ENCODE measurements around the gene RGS11.
"Not testable (repeated sequence)": the region's sequence is repeated elsewhere in the genome, so short reads cannot be mapped to it uniquely, and the experiment has no call there.

RGS11 gene

DNA sequence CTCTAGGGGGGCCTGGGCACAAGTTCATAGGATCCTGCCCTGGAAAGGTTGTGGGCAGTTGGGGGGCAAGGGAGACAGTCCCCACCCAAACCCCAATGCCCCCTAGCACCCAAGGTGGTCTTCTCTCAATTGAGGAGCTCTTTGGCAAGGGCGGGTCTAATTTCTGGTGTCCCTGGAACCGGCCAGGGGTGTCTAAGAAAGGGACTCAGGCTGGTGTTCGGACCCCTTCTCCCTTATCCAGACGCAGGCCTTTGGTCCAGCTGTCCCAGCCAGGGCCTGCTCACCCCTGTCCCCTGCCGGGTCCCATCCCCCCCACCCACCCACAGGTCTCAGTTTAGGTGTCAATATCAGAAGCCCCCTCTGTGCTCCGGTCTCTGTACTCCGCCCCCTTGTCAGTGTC is 3.8 kb upstream of the RGS11 start:
- DNase-seq, result no peak

DNA sequence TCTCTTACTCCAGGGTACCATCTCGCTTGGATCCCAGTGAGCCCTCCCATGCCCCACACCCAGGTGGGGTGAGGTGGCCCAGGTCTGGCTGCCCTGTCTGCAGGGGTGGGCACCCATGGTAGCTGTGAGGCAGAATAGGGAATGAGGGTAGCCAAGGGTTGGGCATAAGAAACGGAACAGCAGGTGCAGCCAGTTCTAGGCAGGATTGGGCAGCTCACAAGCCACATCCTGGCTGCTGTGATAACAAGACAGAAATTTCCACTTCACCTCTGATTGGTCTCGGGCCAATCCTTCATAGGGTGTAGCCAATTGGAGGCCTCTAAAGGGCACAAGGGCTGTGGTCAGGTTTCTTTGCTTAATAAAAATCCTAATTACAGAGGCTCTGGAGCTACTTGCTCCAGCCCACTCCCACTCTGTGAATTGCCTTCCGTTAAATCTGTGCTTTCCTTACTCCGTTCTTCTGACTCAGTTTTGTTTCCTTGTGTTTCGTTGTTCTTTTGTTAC is 3.2 kb upstream of the RGS11 start:
- no peak for DNase-seq

DNA sequence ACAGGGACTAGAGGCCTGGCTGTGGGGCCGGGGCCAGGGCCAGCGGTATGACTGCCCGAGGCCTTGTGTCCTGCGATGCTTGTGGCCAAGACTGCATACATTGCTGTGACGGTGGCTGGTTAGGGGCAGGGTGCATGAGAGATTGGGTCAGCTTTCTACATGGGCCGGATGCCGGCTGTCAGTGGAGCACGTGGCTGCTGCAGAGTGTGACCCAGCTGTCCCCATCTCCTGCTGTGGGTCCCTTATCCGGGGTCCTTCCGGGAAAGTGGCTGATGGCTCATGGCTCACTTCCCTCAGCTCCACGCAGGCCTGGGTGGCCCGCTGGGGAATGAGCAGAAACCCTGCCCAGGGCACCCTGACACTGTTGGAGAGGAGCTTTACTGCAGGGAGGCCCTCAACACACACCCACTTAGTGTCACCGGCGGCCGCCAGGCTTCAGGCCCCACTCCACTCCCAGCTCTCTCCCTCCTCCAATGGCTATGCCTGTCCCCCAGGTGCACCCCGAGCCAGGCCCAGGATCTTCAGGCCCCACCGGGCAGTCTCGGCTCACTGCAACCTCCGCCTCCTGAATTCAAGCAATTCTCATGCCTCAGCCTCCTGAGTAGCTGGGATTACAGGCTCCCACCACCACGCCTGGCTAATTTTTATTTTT is 808 bp upstream of the RGS11 start:
- DNase-seq, result no peak

DNA sequence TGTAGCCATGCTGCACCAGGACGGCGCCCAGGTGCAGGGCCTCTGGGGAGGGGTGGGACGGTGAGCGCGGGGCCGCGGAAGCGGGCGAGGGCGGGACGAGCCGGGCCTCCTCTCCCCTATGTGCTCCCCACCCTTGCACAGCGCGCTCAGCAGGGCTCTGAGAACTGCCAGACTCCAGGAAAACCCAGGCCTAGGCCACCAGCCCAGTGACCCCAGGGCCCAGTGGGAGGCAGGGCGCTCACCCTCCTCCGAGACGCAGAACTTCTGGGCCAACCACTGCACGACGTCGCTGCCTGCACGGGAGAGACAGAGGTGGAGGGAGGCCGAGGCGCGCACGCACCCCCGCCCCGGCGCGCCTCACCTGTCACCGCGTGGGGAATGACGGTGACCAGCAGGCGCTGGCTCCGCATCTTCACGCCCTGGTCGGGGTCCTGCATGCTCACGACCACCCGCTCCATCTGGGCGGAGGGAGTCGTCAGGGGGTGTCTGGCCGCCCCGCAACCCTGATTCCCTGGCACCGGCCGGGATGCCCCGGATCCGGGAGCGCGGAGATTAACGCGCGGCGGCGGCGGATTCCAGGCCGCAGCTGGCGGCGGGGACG is 603 bp downstream of the RGS11 start:
- no peak for DNase-seq

DNA sequence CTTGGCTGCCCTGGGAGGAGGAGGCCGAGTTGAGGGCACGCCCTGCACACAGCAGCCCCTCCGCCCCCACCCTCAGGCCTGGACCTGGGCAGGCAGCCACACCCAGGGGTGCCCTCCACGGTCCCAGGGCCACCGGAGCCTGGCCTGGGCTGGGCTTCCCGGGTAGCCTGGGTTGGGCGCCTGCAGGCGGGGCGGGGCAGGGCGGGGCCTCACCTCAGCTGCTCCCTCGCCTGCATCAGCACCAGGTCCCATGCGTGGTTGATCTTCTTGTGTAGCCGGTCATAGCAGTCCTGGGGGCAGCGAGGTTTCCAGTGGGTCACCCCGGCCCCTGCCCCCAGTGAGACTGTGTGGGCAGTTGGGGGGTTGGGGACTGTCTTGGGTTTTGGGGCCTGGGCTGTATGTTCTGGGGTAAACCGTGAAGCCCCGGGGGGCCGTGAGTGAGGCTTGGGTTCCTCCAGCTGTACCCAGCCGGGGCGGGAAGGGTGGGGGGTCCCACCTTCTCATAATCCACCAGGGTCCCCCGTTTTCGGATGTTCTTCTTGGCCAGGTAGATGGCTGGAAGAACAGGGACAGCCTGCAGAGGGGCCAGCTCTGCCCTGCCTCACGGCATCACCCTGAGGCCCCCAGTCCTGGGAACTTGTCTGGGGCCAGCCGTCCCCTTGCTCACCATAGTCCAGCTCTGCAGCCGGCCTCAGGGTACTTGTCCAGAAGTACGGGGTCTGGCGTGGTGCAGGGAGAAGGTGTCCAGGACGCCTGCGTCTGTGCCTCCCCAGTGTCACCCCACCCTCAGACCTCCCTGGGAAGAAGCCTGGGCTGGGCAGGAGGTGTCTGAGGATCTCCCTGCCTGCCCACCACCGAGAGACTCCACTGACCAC is 2.0 kb downstream of the RGS11 start:
- DNase-seq, result no peak

DNA sequence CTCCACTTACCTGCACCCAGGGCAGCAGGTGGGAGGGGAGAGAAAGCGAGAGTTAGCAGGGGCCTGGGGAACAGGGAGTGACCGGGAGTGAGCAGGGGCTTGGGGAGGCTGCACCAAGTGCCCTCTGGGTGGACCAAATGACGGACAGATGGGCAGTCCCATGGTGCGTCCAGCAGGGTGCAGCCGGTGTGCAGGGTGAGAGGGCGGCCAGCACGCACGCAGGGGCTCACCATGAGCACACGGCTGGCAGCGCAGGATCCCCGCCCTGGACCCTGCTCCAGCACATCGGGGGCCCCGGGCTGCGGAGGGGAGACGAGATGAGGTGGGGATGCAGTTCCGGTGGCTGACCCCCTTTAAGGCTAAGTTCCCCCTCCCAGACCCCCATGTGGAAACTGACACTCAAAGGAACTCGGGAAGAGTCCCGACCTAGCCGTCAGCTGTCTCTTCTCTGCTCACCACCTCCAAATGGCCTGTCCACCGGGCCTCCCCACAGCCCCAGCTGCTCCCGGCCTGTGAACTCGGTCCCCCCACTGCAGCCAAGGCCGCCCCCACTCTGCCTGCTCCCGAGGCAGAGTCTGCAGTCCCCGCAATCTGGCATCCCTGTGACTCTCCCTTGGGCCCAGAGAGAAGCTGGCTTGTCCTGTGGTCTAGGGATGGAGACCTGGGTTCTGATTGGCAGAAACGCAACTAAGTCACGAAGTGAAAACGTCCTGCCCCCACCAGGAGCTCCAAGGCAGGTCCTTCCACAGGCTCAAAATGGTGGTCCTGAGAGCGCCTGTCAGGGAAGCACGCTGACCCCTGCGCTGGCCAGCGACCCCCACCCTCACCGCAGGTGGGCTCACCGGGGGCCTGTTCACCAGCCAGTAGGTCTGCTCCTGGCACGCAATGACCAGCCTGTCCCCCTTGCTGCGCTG is 2.9 kb downstream of the RGS11 start:
- DNase-seq, result no peak

DNA sequence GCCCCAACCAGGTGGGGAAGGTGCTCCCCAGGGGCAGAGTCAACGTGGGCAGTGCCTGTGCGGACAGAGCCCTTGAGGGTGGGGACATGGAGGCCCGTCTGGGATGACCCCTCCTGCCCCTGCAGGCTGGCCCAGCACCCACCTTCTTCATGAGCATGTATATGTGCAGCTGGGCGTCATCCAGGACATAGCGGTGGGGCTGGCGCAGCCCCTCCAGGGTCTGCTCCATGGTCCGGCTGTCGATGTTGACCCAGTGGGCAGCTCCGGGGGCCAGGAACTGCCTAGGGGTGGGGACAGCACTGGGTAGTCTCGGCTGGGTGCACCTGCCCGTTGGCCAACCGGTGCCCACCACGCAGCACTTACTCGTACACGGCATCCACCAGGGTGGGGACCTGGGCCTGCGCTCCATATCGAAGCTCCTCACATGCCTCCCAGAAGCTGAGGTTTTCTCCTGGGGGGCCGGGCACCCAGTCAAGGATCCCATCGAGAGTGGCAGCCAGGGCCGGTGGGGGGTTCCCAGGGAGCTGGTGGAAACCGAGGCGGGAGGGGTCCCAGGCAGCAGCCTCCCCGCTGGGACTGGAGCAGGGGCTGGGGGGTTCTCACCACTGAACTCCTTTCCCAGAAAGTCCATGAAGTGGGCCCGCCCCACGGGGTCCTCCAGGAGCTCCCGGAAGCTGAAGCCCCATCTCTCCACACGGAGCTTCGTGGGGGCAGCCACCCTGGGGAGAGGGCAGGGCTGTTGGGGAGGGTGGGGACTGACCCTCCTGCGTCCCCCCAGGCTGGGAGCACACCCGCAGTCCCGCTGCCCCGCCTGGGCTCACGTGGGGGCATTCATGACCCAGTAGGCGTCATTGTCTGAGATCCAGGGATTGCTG is 5.1 kb downstream of the RGS11 start:
- no peak for DNase-seq

DNA sequence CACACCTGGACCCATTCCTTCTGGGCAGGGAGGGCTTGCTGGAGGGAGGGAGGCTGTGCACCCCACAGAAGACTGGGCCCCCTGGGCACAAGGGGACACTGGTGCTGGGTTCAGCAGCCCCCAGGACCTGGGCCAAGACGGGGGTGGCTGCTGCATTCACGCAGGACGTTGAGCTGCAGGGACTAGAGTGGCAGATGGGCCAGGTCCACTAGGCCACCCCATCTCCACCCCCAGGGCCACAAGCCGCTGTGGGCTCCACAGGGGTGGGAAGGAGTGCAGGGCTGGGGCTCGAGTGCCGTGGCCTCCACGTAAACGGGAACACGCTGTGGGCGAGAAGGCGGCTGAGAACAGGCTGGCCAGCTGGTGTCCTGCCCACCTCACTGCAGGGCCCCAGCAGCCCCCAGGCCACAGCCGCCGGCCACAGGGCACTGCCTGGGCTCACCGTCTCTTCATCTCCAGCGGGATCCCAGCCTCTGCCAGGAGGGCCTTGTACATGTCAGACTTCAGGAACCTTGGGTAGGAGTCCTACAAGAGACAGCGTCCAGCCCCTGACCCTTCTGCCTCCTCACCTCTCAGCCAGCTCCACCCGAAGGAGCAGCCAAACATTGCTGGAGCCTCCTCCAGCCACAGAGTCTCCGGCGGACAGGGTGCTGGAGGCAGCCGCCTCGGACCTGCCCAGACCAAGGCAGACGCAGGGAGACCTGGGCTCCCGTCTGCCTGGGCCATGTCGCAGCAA is 6.5 kb downstream of the RGS11 start:
- no peak for DNase-seq

DNA sequence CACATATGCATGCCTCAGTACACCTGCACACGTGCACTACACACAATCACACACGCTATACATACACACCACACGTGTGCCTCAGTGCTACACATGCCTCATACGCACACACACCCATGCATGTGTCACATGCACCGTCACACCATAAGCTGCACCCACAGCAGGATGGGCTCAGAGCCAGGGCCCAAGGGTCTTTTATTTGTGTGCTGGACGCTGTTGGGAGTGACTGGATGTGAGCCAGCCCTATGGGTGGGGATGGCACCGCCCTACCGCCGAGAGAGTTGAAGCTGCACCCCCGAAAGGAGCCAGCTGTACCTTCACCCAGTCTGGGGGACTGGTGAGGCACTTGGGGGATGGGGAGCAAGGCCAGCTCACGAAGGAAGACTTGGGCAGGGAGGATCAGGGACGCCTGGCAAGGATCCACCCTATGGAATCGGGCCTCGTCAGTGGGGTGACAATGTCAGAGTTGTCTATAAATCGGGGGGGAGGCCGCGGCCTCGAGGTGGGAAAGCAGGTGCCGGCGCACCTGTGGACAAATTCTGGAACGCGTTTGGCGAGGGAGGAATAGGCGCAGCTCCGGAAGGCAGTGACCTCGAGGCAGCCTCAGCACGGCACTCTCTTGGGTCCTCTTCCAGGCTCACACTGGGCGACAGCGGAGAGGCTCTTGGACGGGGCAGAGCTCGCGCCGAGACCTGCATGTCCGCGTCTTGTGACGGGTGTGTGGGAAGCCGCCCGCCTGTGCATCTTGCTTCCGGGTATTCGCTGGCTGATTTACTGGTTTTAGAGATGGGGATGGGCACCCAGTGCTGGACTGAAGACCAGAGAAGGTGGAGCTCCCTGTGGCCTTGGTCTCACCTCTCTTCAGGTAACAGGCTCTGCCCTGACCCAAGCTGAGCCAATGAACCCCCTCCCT is 7.3 kb downstream of the RGS11 start:
- DNase-seq, result no peak

DNA sequence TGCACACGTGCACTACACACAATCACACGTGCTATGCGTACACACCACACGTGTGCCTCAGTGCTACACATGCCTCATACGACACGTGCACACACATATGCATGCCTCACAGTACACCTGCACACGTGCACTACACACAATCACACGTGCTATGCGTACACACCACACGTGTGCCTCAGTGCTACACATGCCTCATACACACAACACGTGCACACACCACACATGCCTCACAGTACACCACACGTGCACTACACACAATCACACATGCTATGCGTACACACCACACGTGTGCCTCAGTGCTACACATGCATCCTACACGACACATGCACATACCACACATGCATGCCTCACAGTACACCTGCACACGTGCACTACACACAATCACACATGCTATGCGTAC is 8.2 kb downstream of the RGS11 start:
- DNase-seq, result not testable (repeated sequence)

DNA sequence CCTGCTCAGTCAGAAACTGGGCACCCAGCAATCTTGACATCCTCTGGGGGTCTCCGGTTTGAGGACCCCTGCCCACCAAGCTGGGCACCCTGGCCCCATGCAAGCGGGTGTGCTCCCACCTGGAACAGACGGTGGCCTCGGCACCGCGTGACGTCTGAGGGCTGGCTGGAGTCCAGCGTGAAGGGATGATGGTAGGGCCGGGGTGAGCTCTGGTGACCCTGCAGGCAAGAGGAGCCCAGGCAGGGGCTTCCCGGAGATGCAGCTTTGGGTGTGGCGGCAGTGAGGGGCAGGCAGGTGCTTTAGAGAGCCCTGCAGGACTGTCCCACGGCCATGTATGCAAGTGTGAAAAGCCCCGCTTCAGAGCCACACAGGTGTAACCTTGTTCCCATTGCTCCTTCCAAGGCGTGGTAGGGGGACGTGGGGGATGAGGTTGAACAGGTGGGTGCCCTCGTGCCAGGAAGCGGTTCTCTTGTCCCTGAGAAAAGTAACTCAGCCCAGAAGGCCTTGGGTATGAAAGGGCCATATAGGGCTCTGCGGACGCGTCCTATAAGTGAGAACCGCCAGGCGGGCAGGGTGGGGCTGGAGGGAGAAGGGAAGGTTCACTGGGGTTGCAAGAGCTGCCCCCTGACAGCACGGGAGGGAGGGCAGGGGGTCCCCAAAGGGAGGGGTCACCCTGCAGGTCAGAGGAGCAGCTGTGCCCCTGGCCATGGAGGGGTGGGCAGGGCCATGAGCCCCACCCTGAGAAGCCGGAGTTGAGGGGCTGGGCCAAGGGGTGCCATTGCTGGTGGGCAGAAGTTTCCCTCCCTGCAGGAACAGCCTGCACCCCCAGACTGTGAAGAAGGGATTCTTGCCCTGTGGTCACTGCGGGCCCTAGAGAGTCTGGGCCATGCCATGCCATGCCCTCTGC is 9.2 kb downstream of the RGS11 start:
- DNase-seq, result no peak

DNA sequence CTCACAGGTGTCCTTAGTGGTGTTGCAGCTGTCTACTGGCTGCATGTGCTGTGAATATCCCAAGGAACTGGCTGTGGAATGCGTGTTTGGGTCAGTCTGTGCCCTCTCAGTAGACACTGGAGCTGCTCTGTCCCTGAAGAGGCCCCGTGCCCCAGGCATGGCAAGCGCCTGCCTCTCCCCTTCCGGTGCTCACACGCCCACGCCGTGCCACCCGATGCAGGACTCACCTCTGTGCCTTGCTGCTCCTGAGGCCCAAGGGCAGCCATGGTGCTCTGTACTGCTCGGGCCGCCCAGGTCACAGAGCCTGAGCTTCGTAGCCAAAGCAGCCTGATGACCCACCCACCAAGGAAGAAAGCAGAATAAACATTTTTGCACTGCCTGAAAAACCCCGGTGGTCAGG is 10.0 kb downstream of the RGS11 start:
- no peak for DNase-seq

DNA sequence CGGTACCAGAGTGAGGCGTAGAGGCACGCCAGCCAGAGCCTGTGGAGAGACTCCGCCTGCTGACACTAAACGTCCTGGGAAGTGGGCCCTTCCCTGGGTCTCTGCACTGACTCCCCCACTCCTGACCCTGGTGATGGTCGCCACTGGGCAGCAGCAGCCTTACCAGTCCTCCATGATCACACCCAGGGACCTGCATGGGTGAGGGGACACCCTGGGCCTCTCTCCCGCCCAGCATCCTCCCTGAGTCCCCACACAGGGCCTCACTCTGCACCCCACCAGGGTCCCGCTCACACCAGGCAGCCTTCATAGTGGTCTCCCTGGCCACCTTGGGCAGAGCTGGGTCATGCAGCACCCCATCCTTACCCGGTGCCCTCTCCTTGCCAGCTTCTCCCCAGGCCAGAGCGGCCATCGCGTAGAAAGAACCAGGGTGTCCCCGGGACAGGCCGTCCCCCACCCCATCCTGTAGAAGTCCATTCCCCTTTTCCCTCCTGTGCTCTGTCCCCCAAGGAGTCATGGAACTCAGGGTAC is 10.7 kb downstream of the RGS11 start:
- DNase-seq, result no peak

DNA sequence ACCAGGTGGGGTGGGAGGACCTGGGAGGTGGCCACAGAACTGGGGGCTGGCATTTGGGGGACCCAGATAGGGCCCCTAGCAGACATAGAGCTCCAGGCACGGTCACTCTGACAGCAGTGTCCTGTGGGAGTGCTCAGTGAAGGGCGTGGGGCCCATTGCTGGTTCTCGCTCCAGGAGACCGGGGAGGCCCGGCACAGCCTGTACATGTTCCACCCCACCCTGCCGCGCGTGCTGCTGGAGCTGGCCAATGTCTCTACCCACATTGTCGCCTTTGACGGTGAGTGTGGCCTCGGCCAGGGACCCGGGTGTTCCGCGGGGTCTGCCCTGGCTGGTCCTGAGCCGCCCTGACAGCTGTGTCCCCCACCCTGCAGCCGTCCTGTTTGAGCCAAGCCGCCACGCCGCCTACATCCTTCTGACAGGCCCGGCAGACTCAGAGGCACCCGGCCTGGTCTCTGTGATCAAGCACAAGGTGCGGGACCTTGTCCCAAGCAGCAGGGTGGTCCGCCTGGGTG is 11.2 kb downstream of the RGS11 start:
- no peak for DNase-seq

DNA sequence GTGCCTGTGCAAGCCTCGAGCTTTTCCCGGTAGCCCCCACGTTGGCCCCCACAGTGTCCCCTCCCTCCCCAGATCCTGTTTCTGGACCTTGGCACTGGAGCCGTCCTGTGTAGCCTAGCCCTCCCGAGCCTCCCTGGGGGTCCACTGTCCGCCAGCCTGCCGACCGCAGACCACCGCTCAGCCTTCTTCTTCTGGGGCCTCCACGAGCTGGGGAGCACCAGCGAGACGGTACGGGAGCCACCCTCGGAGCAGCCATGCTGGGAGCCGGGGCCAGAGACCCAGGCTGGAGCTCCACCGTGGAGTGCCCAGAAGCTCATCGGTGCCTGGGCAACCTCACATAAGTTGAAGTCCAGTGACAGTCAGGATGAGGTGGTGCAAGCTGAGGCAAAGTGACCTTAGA is 11.8 kb downstream of the RGS11 start:
- DNase-seq, result no peak

DNA sequence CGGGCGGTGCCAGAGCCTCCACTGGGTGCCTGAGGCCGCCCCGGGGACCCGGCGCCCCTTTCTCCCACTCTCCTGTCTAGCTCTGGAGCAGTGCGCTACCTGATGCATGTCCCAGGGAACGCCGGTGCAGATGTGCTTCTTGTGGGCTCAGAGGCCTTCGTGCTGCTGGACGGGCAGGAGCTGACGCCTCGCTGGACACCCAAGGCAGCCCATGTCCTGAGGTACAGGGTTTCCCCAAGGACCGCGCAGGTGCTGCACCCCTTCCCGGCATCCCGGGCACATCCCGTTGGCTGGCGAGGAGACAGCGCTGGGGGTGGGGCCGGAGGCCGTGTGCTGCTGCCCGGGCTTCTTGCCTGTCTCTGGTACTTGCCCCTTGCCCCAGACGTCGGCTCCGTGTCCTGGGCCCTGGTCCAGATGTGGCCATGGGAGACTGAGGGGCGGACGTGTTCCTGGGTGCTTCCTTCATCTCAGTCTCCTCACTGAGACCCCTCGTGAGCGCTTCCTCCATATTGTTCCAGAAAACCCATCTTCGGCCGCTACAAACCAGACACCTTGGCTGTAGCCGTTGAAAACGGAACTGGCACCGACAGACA is 12.5 kb downstream of the RGS11 start:
- no peak for DNase-seq

DNA sequence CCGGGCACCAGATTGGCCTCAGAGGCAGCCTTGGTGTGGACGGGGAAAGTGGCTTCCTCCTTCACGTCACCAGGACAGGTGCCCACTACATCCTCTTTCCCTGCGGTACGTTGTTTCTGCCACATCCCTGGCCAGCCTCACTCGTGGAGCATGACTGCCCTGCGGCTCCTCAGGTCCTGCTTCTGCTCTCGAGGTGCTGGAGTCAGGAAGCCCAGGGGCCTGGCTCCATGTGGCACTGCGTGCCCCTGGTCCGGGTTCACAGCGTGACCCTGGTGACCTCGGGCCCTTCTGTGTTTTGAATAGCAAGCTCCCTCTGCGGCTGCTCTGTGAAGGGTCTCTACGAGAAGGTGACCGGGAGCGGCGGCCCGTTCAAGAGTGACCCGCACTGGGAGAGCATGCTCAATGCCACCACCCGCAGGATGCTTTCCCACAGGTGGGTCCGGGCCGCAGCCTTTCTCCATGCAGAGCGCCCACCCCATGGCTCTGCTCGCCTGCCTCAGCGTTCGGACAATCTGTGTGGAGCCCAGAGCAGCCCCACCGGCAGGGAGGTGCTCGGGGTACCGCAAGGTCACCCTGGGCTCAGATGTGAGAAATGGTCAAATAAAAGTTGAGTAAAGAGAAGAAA is 13.5 kb downstream of the RGS11 start:
- DNase-seq, result no peak

Data from activated CD4-positive, alpha-beta T cell treated with anti-CD3 and anti-CD28 coated beads for 1 hour (primary cell).